ENCODE measurements around the gene HDHD5.
A peak's percentile ranks its signal among the peaks of the same experiment; 100 is the strongest.

Gene HDHD5

GRCh38 chr22:17110791-17111550 is 48.1 kb downstream of the HDHD5 start:
- no peak overlapping the region for H2BK15ac ChIP-seq (ENCODE audit: low read length)
- no peak overlapping the region for H3K9ac ChIP-seq (ENCODE audit: low read depth, low read length, poor library complexity)
- WGBS, 2 donors (ENCODE audit: extremely low coverage in 2 of 2, insufficient read length in 2 of 2, insufficient replicate concordance in 1 of 2) = no CpG with 5 or more reads among the region's 13 CpGs
- no peaks in the 10 kb centered on the region for H3K4me1 ChIP-seq (ENCODE audit: control insufficient read depth in 2 of 2, insufficient read depth in 1 of 2, low read depth in 1 of 2, low read length in 2 of 2)
- no peak overlapping the region for H3K14ac ChIP-seq (ENCODE audit: low read length)
- no peak overlapping the region for H3K4me3 ChIP-seq (ENCODE audit: low read length in 2 of 2)
- H2BK120ac ChIP-seq (ENCODE audit: low read depth, low read length) = no peak overlapping the region
- DNase-seq (ENCODE audit: low spot score) = no peak
- H4K8ac ChIP-seq (ENCODE audit: low read depth, low read length) = no peak overlapping the region
- no peak overlapping the region for H3K27ac ChIP-seq (replicated peaks; ENCODE audit: low read length)
- H2BK12ac ChIP-seq (ENCODE audit: low read length) = no peak overlapping the region
- no peak overlapping the region for H2AK5ac ChIP-seq (ENCODE audit: low read depth, low read length)
- H3K79me1 ChIP-seq (ENCODE audit: low read depth, low read length) = no peaks in the 10 kb centered on the region
- H3K4me2 ChIP-seq (ENCODE audit: insufficient read depth, low read length, poor library complexity, severe bottlenecking) = no peak overlapping the region
- H2AFZ ChIP-seq (ENCODE audit: low read length) = no peak overlapping the region
- H3K4ac ChIP-seq (ENCODE audit: low read length) = no peak overlapping the region
- no peak overlapping the region for H4K91ac ChIP-seq (ENCODE audit: low read depth, low read length, poor library complexity)
- H3K27me3 ChIP-seq (ENCODE audit: control insufficient read depth in 3 of 3, insufficient read depth in 3 of 3, low read depth in 1 of 3, low read length in 3 of 3) = no peaks in the 10 kb centered on the region
- H3K36me3 ChIP-seq (replicated peaks in 1 of 2; ENCODE audit: control insufficient read depth in 2 of 2, insufficient read depth in 2 of 2, low read length in 2 of 2) = peaks cover 0 to 33% of the 10 kb centered on the region in 2 donors
- H3K23ac ChIP-seq (ENCODE audit: low read depth, low read length, poor library complexity) = no peak overlapping the region
- H3K18ac ChIP-seq (ENCODE audit: low read length) = no peak overlapping the region
- H3K9me3 ChIP-seq (replicated peaks in 1 of 2; ENCODE audit: control insufficient read depth in 2 of 2, insufficient read depth in 1 of 2, low read depth in 1 of 2, low read length in 2 of 2) = no peaks in the 10 kb centered on the region
- no peak overlapping the region for H2BK5ac ChIP-seq (ENCODE audit: low read length)

GRCh38 chr22:17109976-17110375 is 49.1 kb downstream of the HDHD5 start:
- no peaks in the 10 kb centered on the region for H3K4me1 ChIP-seq (ENCODE audit: control insufficient read depth in 2 of 2, insufficient read depth in 1 of 2, low read depth in 1 of 2, low read length in 2 of 2)
- H3K9ac ChIP-seq (ENCODE audit: low read depth, low read length, poor library complexity) = no peak overlapping the region
- H2BK12ac ChIP-seq (ENCODE audit: low read length) = no peak overlapping the region
- H2BK5ac ChIP-seq (ENCODE audit: low read length) = no peak overlapping the region
- H3K36me3 ChIP-seq (replicated peaks in 1 of 2; ENCODE audit: control insufficient read depth in 2 of 2, insufficient read depth in 2 of 2, low read length in 2 of 2) = peaks cover 0 to 43% of the 10 kb centered on the region in 2 donors
- H2BK15ac ChIP-seq (ENCODE audit: low read length) = no peak overlapping the region
- H2AFZ ChIP-seq (ENCODE audit: low read length) = no peak overlapping the region
- H3K9me3 ChIP-seq (replicated peaks in 1 of 2; ENCODE audit: control insufficient read depth in 2 of 2, insufficient read depth in 1 of 2, low read depth in 1 of 2, low read length in 2 of 2) = no peaks in the 10 kb centered on the region
- H3K79me1 ChIP-seq (ENCODE audit: low read depth, low read length) = no peaks in the 10 kb centered on the region
- no peak overlapping the region for H3K23ac ChIP-seq (ENCODE audit: low read depth, low read length, poor library complexity)
- H3K4me2 ChIP-seq (ENCODE audit: insufficient read depth, low read length, poor library complexity, severe bottlenecking) = no peak overlapping the region
- no peak overlapping the region for H3K4ac ChIP-seq (ENCODE audit: low read length)
- H3K18ac ChIP-seq (ENCODE audit: low read length) = no peak overlapping the region
- H3K27me3 ChIP-seq (ENCODE audit: control insufficient read depth in 3 of 3, insufficient read depth in 3 of 3, low read depth in 1 of 3, low read length in 3 of 3) = no peaks in the 10 kb centered on the region
- no CpG with 5 or more reads among the region's 16 CpGs for WGBS, 2 donors (ENCODE audit: extremely low coverage in 2 of 2, insufficient read length in 2 of 2, insufficient replicate concordance in 1 of 2)
- no peak overlapping the region for H4K91ac ChIP-seq (ENCODE audit: low read depth, low read length, poor library complexity)
- DNase-seq (ENCODE audit: low spot score) = no peak
- H4K8ac ChIP-seq (ENCODE audit: low read depth, low read length) = no peak overlapping the region
- no peak overlapping the region for H3K14ac ChIP-seq (ENCODE audit: low read length)
- H3K27ac ChIP-seq (replicated peaks; ENCODE audit: low read length) = no peak overlapping the region
- no peak overlapping the region for H2AK5ac ChIP-seq (ENCODE audit: low read depth, low read length)
- no peak overlapping the region for H3K4me3 ChIP-seq (ENCODE audit: low read length in 2 of 2)
- H2BK120ac ChIP-seq (ENCODE audit: low read depth, low read length) = no peak overlapping the region

DNA sequence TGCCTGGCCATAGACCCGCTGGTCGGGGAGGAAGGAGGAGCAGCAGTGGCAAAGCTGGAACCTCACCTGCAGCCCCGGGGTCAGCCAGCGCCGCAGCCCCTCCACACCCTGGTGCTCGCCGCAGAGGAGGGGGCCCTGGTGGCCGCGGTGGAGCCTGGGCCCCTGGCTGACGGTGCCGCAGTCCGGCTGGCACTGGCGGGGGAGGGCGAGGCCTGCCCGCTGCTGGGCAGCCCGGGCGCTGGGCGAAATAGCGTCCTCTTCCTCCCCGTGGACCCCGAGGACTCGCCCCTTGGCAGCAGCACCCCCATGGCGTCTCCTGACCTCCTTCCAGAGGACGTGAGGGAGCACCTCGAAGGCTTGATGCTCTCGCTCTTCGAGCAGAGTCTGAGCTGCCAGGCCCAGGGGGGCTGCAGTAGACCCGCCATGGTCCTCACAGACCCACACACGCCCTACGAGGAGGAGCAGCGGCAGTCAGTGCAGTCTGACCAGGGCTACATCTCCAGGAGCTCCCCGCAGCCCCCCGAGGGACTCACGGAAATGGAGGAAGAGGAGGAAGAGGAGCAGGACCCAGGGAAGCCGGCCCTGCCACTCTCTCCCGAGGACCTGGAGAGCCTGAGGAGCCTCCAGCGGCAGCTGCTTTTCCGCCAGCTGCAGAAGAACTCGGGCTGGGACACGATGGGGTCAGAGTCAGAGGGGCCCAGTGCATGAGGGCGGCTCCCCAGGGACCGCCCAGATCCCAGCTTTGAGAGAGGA is 49.8 kb downstream of the HDHD5 start:
- no peak overlapping the region for H2AK5ac ChIP-seq (ENCODE audit: low read depth, low read length)
- no peak overlapping the region for H2BK15ac ChIP-seq (ENCODE audit: low read length)
- H3K4me1 ChIP-seq (ENCODE audit: control insufficient read depth in 2 of 2, insufficient read depth in 1 of 2, low read depth in 1 of 2, low read length in 2 of 2) = no peaks in the 10 kb centered on the region
- DNase-seq (ENCODE audit: low spot score) = no peak
- H3K27ac ChIP-seq (replicated peaks; ENCODE audit: low read length) = no peak overlapping the region
- no peak overlapping the region for H4K91ac ChIP-seq (ENCODE audit: low read depth, low read length, poor library complexity)
- H2BK5ac ChIP-seq (ENCODE audit: low read length) = peak overlapping the region; percentile 57
- no peaks in the 10 kb centered on the region for H3K79me1 ChIP-seq (ENCODE audit: low read depth, low read length)
- H3K4ac ChIP-seq (ENCODE audit: low read length) = no peak overlapping the region
- H3K27me3 ChIP-seq (ENCODE audit: control insufficient read depth in 3 of 3, insufficient read depth in 3 of 3, low read depth in 1 of 3, low read length in 3 of 3) = no peaks in the 10 kb centered on the region
- no peaks in the 10 kb centered on the region for H3K9me3 ChIP-seq (replicated peaks in 1 of 2; ENCODE audit: control insufficient read depth in 2 of 2, insufficient read depth in 1 of 2, low read depth in 1 of 2, low read length in 2 of 2)
- H3K36me3 ChIP-seq (replicated peaks in 1 of 2; ENCODE audit: control insufficient read depth in 2 of 2, insufficient read depth in 2 of 2, low read length in 2 of 2) = peaks cover 0 to 50% of the 10 kb centered on the region in 2 donors
- H2BK12ac ChIP-seq (ENCODE audit: low read length) = no peak overlapping the region
- H3K14ac ChIP-seq (ENCODE audit: low read length) = no peak overlapping the region
- no peak overlapping the region for H3K9ac ChIP-seq (ENCODE audit: low read depth, low read length, poor library complexity)
- no peak overlapping the region for H3K4me2 ChIP-seq (ENCODE audit: insufficient read depth, low read length, poor library complexity, severe bottlenecking)
- no peak overlapping the region for H3K4me3 ChIP-seq (ENCODE audit: low read length in 2 of 2)
- H3K18ac ChIP-seq (ENCODE audit: low read length) = no peak overlapping the region
- H2AFZ ChIP-seq (ENCODE audit: low read length) = no peak overlapping the region
- H2BK120ac ChIP-seq (ENCODE audit: low read depth, low read length) = no peak overlapping the region
- H3K23ac ChIP-seq (ENCODE audit: low read depth, low read length, poor library complexity) = peak overlapping the region; percentile 39
- no CpG with 5 or more reads among the region's 42 CpGs for WGBS, 2 donors (ENCODE audit: extremely low coverage in 2 of 2, insufficient read length in 2 of 2, insufficient replicate concordance in 1 of 2)
- no peak overlapping the region for H4K8ac ChIP-seq (ENCODE audit: low read depth, low read length)

Measured in neuronal stem cell (in vitro differentiated cells).